GDM1 (cell line): ENCODE measurements around the gene LRP1.

Experiments
- DNase-seq: peaks from one replicate; lab custom pipeline; 2025; lab: John Stamatoyannopoulos, UW

The LRP1 gene

GRCh38 chr12:57175428-57176138 lies 47.3 kb downstream of the LRP1 start:
- DNase-seq, result no peak

- DNase-seq, result no peak
These were observed 47.8 kb downstream of the LRP1 start for GRCh38 chr12:57176139-57176477.

- DNase-seq, result no peak
These were observed 48.6 kb downstream of the LRP1 start for GRCh38 chr12:57176846-57177245.

- no peak for DNase-seq
These were observed 49.1 kb downstream of the LRP1 start for GRCh38 chr12:57177354-57177753.

GRCh38 chr12:57178213-57178612 lies 49.9 kb downstream of the LRP1 start:
- no peak for DNase-seq

- DNase-seq, result no peak
These were observed 51.2 kb downstream of the LRP1 start for GRCh38 chr12:57179331-57180086.

- no peak for DNase-seq
These were observed 52.2 kb downstream of the LRP1 start for GRCh38 chr12:57180321-57180989.

GRCh38 chr12:57181072-57181471 lies 52.8 kb downstream of the LRP1 start:
- DNase-seq, result no peak

- no peak for DNase-seq
These were observed 53.4 kb downstream of the LRP1 start for GRCh38 chr12:57181561-57182155.

GRCh38 chr12:57182918-57183575 lies 54.8 kb downstream of the LRP1 start:
- peak; percentile 45 for DNase-seq

GRCh38 chr12:57183939-57184725 lies 55.8 kb downstream of the LRP1 start:
- DNase-seq, result no peak

- DNase-seq, result no peak
These were observed 57.1 kb downstream of the LRP1 start for GRCh38 chr12:57185403-57185802.

GRCh38 chr12:57185906-57186508 lies 57.7 kb downstream of the LRP1 start:
- no peak for DNase-seq

GRCh38 chr12:57187222-57188089 lies 59.2 kb downstream of the LRP1 start:
- no peak for DNase-seq

- no peak for DNase-seq
These were observed 59.8 kb downstream of the LRP1 start for GRCh38 chr12:57188090-57188425.

GRCh38 chr12:57190037-57190436 lies 61.8 kb downstream of the LRP1 start:
- no peak for DNase-seq

- DNase-seq, result no peak
These were observed 62.5 kb downstream of the LRP1 start for GRCh38 chr12:57190821-57191220.

GRCh38 chr12:57191410-57191809 lies 63.1 kb downstream of the LRP1 start:
- no peak for DNase-seq

- DNase-seq, result no peak
These were observed 64.6 kb downstream of the LRP1 start for GRCh38 chr12:57192920-57193319.

GRCh38 chr12:57193706-57194245 lies 65.5 kb downstream of the LRP1 start:
- DNase-seq, result no peak
